Measurements from ENCODE around the gene BSG. TPM values are rescaled to one million over a fixed set of nuclear protein-coding genes. Genes with fewer than 3 reads are reported as not detected.
"Not testable (repeated sequence)": the region's sequence is repeated elsewhere in the genome, so short reads cannot be mapped to it uniquely, and the experiment has no call there.

Gene BSG
- total and polyA plus RNA-seq, 10 of the 15 experiments (the other 5 are each of a cell fraction or from before 2014, with no cell fraction given), result 2.8 to 297 (median 199) TPM

GRCh38 chr19:602391-603301, 30.2 kb downstream of the BSG start:
- H3K4me2 ChIP-seq (ENCODE audit: control insufficient read depth, insufficient read depth), result no peak overlapping the region
- no peak for ATAC-seq
- SMC1A ChIA-PET (ENCODE audit: uncharacterized antibody, unreplicated experiment), result no interaction called here
- intact Hi-C loops (cut with micrococcal nuclease; ENCODE audit: unreplicated experiment) (no loop called here), in situ Hi-C loops (cut with MboI) (no loop called here)
- no peak for TF ChIP-seq NR2C2 (IDR thresholded peaks at IDR 0.05; ENCODE audit: borderline replicate concordance, control insufficient read depth, insufficient read length, low read depth)
- no peak for TF ChIP-seq USF1 (IDR thresholded peaks at IDR 0.05; ENCODE audit: borderline replicate concordance, extremely low read length, insufficient read depth, low read depth, low read length)
- TF ChIP-seq TAF1 (IDR thresholded peaks at IDR 0.05; ENCODE audit: borderline replicate concordance, low read depth, low read length), result no peak
- no peak for TF ChIP-seq RELB (IDR thresholded peaks at IDR 0.05; ENCODE audit: low read depth)
- TF ChIP-seq MXI1 (IDR thresholded peaks at IDR 0.05; ENCODE audit: low read depth, low read length), result no peak
- TF ChIP-seq MYC (IDR thresholded peaks at IDR 0.05; ENCODE audit: insufficient read depth, insufficient read length, insufficient replicate concordance, low read length, severe bottlenecking), result no peak
- no peak for TF ChIP-seq ETV6 (conservative IDR thresholded peaks at IDR 0.05 in 1 of 2, IDR thresholded peaks at IDR 0.05 in 1 of 2; ENCODE audit: borderline replicate concordance in 1 of 2, low read depth in 1 of 2)
- TF ChIP-seq POU2F2 (IDR thresholded peaks at IDR 0.05; ENCODE audit: borderline replicate concordance, low read depth, low read length), result no peak
- TF ChIP-seq ELK1 (IDR thresholded peaks at IDR 0.05; ENCODE audit: low read depth, low read length), result no peak
- no peak for TF ChIP-seq NBN (IDR thresholded peaks at IDR 0.05)
- no peaks in the 10 kb centered on the region for H3K79me2 ChIP-seq (ENCODE audit: control insufficient read depth, insufficient read depth, low read length)
- RAD21 ChIA-PET (ENCODE audit: unreplicated experiment), result no interaction called here
- no peak for DNase-seq (ENCODE audit: low read depth, low spot score)
- WGBS (ENCODE audit: insufficient coverage, insufficient replicate concordance, low lambda C conversion rate, missing lambda C conversion rate), result 43% methylated on average over 29 of the region's 35 CpGs
- no peak overlapping the region for H3K9ac ChIP-seq (ENCODE audit: control insufficient read depth, insufficient read depth, low read length)
- CTCF ChIA-PET, result no interaction called here
- no peak overlapping the region for H2AFZ ChIP-seq (ENCODE audit: control insufficient read depth, low read depth, low read length)
- H3K4me1 ChIP-seq (ENCODE audit: control insufficient read depth, insufficient read depth, low read length), result no peaks in the 10 kb centered on the region
- H4K20me1 ChIP-seq (ENCODE audit: control insufficient read depth, insufficient read depth), result no peaks in the 10 kb centered on the region
- no peaks in the 10 kb centered on the region; the same call in 2 of the 3 replicates for H3K9me3 ChIP-seq (replicated peaks; ENCODE audit: control insufficient read depth, insufficient read depth, low read length)
- H3K27me3 ChIP-seq (replicated peaks in 1 of 2; ENCODE audit: control insufficient read depth in 2 of 2, insufficient read depth in 2 of 2, low read length in 1 of 2), result no peaks in the 10 kb centered on the region
- no peak for FAIRE-seq
- no TSS peak for BruUV-seq (replicated peaks)
- no peak overlapping the region for H3K4me3 ChIP-seq
- H3K27ac ChIP-seq (ENCODE audit: control insufficient read depth, insufficient read depth), result no peak overlapping the region
- POLR2A ChIA-PET, result interaction anchor here (0.8 kb wide), 1 partner anchor 58 kb away, joined by 3 read pairs; no protein-coding TSS in a partner anchor
- no peaks in the 10 kb centered on the region for H3K36me3 ChIP-seq (ENCODE audit: control insufficient read depth in 2 of 2, insufficient read depth in 2 of 2, low read length in 1 of 2)

- H3K4me2 ChIP-seq (ENCODE audit: control insufficient read depth, insufficient read depth); FAIRE-seq; H3K79me2 ChIP-seq (ENCODE audit: control insufficient read depth, insufficient read depth, low read length); H3K27me3 ChIP-seq (replicated peaks in 1 of 2; ENCODE audit: control insufficient read depth in 2 of 2, insufficient read depth in 2 of 2, low read length in 1 of 2); H3K27ac ChIP-seq (ENCODE audit: control insufficient read depth, insufficient read depth); H3K4me1 ChIP-seq (ENCODE audit: control insufficient read depth, insufficient read depth, low read length); SMC1A ChIA-PET (ENCODE audit: uncharacterized antibody, unreplicated experiment); H2AFZ ChIP-seq (ENCODE audit: control insufficient read depth, low read depth, low read length); H3K9ac ChIP-seq (ENCODE audit: control insufficient read depth, insufficient read depth, low read length); ATAC-seq; H4K20me1 ChIP-seq (ENCODE audit: control insufficient read depth, insufficient read depth); RAD21 ChIA-PET (ENCODE audit: unreplicated experiment); intact Hi-C loops (cut with micrococcal nuclease; ENCODE audit: unreplicated experiment); H3K9me3 ChIP-seq (replicated peaks; ENCODE audit: control insufficient read depth, insufficient read depth, low read length); CTCF ChIA-PET; DNase-seq (ENCODE audit: low read depth, low spot score); in situ Hi-C loops (cut with MboI); H3K36me3 ChIP-seq (ENCODE audit: control insufficient read depth in 2 of 2, insufficient read depth in 2 of 2, low read length in 1 of 2); H3K4me3 ChIP-seq; BruUV-seq (replicated peaks): not testable (repeated sequence)
- POLR2A ChIA-PET, result interaction anchor here (0.8 kb wide), 1 partner anchor 57 kb away, joined by 3 read pairs; no protein-coding TSS in a partner anchor
- WGBS (ENCODE audit: insufficient coverage, insufficient replicate concordance, low lambda C conversion rate, missing lambda C conversion rate), result 6% methylated on average over 13 of the region's 13 CpGs
These were observed 30.9 kb downstream of the BSG start for GRCh38 chr19:603302-603639.
